GM18499 (cell line): ENCODE measurements around the gene COL5A2.

ENCODE experiments used
- ATAC-seq: cut with Tn5 transposase; IDR thresholded peaks from one replicate; pipeline ENCODE4 v1.9.1; 2021; ENCODE audit warnings: moderate number of reproducible peaks; ENCODE audit not compliant: insufficient read depth, unreplicated experiment

Gene COL5A2

DNA sequence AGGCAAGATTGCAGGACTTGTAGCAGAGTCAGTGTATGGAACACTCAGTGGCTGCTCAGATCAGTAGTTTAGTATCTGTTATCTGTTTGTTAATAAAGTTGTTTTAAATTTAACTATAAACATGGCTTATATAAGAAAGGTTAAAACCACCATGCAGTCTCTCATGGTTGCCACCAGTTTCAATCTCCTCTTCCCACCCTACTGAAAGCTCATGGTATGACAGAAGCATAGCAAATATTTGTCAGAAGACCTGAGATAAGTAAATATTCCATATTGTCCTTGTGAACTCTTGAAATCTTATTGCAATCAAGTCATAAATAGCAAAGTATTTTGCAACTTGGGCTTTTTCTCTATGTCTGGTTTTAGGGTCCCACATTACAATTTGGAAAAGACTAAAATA is 2.1 kb upstream of the COL5A2 start:
- no peak for ATAC-seq

DNA sequence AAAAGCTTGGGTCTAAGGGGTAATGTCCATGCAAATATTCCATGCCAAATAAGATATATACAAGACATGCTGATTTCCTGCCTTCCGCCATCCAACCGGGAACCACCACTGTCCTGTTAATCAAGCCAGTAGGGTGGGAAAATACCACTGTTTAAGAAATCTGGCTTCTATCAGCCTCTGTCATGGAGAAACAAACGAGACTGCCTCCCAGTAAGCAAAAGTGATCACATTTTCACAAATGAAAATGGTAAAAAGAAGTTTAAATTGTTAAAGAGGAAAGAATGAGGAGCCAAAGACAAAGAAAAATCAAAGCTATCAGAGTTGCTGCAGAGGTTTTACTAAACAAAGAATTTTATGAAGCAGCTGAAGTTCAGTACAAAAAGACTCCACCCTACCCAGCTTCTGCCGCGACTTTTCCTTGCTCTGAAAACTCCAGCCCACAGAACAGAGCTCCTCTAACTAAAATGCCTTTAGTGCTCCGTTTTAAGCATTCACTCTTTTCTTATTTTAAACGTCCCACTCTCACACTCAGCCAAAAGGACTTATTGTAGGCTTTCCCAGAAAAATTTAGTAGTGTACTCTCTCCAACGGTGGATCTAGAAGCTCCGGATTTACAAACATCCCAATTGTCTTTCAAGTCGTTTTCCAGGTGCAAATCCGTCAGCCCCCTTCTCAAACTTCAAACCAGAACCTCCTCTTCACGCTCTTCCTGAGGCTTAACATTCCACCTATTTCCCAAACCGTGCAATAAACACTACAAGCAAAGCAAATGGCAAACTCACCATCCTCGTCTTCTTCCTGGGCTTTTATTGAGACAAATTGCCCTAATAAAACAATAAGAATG is 613 bp downstream of the COL5A2 start:
- no peak for ATAC-seq

DNA sequence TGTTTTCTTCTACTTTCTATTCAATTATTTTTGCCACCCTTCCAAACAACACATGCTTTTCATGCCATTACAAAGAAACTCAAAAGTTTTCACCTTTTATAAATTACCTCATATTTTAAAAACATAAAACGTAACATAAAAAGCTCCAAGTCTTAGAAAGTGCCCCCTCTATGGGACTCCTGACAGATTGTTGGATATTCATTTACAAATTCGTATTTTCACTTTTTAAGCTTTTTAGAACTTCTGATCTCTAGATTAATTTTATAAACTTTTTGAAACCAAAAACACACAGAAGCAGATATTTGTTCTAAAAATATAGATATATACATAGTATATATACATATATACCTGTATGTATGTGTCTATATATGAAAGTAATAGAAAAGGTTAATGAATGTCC is 1.5 kb downstream of the COL5A2 start:
- no peak for ATAC-seq

DNA sequence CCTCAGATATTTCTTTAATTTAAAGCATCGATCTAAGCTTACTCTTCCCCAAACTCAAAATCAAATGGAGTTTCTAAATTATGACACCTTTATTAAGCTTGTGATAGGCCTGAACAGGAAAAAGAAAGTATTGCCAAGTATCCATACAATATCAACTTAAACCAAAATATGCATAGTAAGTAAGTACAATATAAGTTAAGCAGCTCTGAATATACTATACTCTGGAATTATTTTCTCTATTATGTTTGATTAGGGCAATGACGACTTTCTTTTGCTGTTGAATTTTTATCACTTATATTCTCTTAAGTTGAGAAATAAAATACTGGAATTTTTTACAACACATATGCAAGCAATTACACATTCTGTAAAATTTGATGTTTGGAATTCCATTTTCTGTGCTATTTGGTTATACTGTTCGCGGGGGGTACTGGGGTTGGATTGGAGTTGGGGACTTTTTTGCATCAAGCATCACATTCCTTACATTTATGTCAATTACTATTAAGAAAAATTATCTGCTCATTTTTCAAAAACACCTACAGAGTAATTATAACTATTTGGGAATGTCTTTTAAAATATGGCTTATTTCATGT is 2.2 kb downstream of the COL5A2 start:
- ATAC-seq: no peak

DNA sequence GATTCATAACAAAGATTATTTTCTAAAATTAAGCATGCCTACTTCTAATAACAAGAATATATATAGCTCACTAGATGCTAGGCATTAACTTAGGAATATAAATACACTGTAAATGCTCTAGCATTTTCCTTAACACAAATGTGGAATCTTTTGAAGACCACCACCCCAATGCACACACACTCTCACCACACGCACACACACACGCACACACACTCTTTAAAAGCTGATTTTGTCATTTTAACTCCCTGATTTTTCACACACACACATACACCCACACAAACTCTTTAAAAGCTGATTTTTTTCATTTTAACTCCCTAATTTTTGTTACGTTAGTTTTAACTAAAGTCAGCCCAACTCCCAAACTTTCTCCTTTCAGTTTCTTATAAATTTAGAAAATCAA is 3.0 kb downstream of the COL5A2 start:
- no peak for ATAC-seq

DNA sequence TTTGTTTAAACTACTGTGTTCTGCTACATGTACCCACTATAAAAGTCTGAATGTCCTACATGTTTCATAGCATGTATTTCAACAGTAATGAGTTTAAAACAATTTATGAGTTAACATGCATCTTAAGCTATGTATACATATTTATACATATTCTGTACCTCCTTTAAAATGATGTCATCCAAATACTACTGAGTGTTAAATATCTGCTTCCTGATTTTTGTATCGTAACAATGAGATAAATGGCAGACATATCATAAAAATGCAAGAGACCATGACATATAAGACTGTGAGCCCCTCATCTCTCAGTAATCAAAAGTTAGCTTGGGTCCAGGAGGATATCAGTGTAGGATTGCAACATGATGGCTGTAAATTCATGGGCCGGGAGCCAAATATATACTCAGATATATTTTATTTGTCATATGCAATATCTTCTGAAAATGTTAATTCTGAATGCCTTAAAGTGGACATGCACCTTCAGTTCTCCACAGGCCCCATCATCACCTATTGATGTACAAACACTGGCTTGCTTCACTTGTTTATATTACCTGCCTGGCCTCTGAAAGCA is 3.6 kb downstream of the COL5A2 start:
- no peak for ATAC-seq

DNA sequence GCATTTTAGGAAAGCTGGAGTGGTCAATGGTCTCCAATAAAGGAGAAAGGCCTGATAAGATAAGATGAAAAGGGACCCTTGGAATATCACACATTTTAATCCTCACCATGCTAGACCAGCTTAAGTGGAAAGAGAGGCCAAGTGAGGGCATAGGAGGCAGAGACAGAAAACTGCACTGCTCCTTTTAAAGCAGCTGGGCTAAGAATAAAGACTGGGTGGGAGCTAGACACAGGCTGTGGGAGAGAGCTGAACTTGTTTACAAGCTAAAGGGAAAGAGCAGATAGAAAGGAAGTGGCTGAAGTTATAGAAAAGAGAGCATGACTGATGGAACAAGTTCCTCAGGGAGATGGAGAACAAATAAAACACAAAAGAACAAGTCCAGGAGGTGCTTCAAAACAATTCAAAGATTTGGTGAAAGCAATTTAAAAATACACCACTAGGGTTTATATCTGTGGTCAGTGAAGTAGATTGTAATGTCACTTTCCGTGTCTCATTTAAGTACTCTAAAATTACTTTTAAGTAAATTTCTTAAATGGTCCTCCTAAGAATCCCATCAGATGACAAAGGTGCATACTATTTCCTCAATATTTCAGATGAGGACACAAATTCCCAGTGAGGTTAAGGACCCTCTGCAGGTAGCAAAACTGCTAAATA is 7.5 kb downstream of the COL5A2 start:
- ATAC-seq: no peak

DNA sequence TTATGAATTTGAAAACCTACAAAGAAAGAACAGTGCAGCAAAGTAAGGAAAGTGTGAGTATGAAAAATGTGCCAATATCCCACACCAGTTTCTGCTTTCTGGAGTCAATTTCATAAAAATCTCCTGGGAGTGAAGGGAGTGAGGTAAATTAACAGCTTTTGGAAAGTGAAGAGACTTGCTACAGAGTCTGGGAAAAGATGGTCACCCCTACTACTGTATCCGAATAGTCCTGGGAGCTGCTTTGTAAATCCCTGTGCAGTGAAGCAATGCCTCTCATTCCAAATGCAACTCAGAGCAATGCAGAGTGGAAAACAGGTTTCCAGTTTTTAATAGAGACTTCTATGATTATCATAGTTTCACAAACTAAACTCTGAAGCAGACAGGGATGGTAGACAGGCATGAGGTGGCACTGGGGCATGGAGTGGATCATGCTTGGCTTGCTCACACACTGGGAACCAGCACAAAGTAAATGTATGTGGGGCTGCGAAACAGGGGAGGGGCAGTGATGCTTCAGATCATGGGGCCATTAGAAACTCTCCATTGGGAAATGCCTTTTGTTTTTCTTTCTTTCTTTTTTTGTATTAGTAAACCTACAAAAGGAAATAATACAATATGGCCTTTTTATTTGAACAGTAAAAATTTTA is 10.6 kb downstream of the COL5A2 start:
- no peak for ATAC-seq

DNA sequence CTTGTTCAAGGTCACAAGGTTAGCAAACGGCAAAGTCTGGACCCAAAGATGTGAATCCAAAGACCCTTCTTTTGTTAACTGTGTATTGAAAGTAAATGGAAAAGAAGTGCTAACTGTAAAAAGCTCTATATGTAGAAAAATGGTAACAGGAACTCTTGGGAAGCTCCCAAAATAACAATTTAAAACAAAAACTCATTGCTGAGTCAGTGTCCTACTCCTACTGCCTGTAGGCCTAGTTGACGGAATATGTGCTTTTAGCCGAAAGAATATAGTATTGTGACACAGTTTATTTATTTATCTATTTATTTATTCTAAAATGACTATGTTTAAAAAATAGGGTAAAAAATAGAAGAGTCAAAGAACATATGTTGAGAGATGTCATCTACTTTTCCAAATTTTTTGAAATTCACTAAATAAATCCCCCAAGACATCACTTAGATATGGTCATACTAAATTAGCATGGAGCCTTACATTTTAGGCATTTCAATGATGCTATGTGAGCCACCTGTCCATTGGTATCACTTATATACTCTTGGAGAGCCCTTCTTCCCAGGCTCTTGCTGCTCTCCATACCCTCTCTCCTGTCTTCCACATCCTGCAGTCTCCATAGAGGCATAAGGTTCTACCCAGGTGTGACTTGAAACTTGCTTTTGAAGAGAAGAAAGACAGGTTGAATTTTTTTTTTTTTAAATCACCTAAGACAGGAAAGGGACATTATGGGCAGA is 13.7 kb downstream of the COL5A2 start:
- no peak for ATAC-seq

DNA sequence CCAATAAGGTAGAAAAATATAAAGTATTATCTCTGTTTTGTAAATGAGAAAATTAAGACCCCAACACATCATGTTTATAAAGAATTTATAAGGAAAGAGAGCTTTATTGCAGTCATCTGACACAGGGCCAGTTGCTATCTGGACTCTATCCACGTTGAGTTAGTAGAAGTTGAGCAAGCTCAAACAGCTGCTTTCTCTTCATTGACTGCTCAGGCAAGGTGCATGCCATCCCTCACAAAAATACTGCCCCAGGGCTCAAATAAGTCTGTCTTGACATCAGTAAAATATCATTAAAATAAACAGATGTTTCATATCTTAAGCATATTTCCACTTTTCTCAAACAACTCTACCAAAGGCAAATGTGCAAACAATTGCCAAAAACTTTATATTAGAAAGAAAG is 14.8 kb downstream of the COL5A2 start:
- no peak for ATAC-seq

DNA sequence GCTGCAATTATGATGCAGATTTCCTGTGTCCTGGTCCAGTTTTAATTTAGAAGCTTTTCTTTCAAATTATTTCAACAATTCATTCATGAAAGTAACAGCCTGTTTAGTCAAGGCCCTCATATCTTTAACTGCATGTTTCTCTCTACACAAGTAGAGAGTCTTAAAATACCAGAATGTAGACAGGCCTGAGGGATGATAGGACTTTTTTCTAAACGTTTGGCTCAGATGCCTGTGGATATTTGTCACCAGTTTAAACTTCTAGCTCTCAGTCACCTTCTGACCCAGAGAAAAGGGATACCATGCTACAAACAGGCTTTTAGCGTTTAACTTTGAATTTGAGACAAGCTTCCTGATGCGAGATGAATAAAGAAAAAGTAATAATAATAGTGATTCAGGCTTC is 15.7 kb downstream of the COL5A2 start:
- ATAC-seq: no peak

DNA sequence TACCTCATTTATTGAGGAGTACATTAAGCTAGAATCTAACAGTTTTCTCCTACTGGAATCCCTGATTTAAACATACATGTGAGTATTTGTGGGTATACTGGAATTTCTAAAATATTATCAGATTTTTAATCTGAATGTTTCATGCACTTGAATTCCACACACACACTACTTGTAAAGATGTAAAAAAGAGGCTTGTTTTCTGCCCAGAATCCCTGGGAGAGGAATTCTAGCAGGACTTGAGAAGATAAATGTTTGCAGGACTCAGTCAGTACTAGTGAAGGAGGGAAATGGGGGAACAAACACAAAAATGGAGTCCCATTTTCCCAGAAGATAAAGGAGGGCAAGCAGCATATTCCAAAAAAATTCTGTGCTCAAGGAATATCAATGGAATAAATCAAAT is 17.0 kb downstream of the COL5A2 start:
- no peak for ATAC-seq

DNA sequence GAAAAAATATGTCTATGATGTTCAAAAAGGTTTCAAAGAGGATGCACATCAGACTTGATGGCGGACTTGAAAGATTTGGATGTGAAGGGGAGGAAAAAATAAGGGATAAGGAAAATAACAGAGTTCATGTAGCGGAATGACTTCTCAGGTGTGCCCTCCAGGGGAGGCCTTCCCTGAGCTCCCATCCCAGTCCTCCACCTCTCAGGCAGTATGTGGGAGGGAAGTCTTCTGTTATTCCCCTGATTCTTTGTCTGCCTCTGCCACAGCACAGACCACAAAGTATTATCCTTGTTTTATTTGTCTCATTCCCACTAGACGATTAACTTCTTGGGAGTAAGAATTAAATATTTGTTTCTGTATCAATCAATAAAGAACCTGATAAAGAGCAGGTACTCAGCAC is 17.7 kb downstream of the COL5A2 start:
- ATAC-seq: no peak

DNA sequence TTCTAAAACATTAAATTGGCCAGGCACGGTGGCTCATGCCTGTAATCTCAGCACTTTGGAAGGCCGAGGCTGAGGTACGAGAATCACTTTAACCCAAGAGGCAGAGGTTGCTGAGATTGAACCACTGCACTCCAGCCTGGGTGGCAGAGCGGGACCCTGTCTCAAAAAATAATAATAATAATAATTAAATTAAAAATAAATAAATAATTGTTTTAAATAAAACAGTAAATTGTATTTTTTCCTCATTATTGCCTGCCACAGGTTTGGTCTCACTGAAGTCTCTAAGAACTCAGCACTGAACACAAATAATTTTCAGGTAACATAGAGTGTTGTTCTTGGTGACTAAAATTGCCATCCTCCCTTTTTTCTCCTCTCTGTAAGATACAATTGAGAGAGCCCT is 19.8 kb downstream of the COL5A2 start:
- no peak for ATAC-seq

DNA sequence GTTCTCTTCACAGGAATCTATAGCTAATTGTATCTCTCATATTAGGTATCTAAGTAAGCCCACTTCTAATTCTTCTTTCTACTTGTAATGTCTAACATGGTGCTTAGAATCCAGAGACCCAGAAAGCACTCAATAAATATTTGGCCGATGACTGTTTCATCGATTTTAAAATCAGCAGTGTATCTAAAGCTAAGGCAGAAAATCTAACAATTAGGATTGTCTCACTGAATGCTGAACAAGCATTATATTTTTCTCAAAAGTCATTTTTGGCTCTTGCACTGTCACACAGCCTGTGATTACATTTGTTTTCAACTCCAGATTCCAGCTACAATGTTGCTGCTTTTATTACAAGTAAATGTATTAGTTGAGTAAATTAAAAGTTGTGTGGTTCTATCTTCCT is 20.3 kb downstream of the COL5A2 start:
- no peak for ATAC-seq

DNA sequence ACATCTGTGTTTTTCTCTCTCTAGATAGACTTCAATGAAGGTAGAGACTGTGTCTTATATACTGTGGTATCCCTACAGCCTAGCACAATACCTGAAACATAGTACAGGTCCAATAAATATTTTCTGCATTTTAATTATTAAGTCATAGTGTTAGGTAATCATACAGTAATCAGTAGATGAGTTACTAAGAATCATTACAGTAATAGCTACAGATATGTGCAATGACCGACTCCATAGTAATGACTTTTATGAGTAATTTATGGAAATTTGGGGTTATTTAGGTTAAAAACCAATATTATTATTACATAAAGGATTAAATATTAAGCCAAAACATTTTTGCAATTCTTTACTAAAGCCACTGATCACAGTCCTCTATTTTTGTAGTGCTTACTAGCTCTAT is 21.6 kb downstream of the COL5A2 start:
- ATAC-seq: no peak

DNA sequence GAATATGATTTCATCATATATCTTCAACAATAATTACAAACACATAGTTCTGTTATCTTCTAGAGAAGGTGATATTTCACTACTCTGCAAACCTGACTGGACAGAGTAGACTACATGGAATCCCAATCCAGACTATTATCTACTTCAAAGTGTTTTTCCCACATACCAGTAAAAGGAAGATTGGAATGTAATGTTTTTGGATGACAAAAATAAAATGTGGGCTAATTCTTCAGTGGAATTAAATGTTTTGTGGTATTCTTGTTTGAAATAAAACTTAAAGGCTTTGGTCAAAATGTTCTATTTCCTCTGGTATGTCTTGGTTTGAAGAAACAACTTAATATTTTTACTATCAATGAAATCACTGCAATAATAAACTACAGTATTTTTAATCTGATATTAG is 22.1 kb downstream of the COL5A2 start:
- ATAC-seq: no peak

DNA sequence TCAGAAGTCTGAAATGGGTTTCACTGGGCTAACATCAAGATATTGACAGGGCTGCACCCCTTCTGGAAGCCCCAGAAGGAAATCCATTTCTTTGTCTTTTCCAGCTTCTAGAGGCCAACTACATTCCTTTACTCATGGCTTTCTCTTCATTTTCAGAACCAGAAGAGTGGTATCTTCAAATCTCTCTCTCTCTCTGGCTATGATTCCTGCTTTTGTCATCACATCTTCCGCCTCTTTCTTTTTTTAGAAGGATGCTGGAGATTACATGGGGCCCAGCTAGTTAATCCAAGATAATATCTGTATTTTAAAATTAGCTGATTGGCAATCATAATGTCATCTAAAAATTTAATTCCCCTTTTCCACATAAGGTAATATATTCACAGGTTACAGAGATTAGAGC is 23.8 kb downstream of the COL5A2 start:
- ATAC-seq: no peak

DNA sequence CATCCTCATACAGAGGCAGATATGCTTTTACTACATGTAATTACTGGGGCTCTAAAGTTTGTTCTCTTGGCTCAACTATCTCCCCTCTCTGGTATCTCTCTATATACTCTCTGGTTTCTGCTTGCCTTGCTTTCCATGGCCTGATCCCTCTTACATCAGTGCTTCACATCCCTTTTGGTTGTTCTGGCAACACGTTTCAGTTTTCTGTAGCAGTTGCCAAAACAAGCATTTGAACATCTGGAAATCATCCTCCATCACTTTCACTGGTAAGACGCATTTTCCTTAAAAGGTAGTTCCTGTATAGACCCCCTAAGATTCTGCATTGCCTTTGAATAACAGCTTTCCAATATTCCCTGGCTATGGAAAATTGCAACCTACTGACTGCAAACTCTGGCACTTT is 25.9 kb downstream of the COL5A2 start:
- ATAC-seq: no peak

DNA sequence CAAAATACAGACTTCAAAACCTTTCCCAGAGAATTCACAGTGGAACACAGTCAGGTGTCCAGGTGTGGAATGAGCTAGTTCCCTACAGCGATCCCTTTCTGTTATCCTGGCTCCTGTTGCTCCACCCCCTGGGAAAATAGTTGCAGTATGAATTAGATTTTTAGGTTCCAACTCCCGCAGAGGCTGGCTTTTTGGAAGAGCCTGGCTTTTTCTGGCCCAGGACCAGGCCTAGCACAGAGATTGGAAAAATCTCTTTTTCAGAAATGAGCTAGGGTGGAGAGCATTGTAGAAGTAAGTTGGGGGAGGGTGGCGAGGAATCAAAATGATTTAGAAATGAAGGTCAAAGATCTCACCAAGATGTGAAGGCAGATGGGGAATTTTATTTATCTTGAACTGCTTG is 27.1 kb downstream of the COL5A2 start:
- ATAC-seq: no peak
